Body of pancreas (tissue), 4 donors: ENCODE data around the gene CPNE7.

Experiments
- POLR2A ChIP-seq, 3 donors: fragments of 450-650 bp; IDR thresholded peaks; one replicate each; pipeline ENCODE4 v1.6.1; 2016; ENCODE audit warnings: antibody characterized with exemption in 3 of 3, mild to moderate bottlenecking in 2 of 3
- TF ChIP-seq, protein P1 (sequence below), 7 experiments: fragments of 450-650 bp in 4 of 7; fragments of 200-600 bp in 3 of 7; sonication (generic) in 3 of 7; IDR thresholded peaks; one replicate each; pipeline ENCODE4 v1.5.1; 2016 to 2019; ENCODE audit warnings: antibody characterized with exemption in 7 of 7

DNA sequence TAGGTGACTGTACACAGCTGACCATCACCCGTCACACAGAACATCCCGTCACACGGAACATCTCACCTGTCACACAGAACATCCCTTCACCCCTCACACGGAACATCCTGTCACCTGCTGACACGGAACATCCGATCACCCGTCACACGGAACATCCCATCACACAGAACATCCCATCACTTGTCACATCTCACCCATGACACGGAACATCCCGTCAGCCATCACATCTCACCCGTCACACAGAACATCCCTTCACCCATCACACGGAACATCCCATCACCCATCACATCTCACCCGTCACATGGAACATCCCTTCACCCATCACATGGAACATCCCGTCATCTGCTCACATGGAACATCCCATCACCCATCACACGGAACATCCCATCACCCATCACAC, 3.8 kb downstream of the CPNE7 start:
- TF ChIP-seq, protein P1, sequence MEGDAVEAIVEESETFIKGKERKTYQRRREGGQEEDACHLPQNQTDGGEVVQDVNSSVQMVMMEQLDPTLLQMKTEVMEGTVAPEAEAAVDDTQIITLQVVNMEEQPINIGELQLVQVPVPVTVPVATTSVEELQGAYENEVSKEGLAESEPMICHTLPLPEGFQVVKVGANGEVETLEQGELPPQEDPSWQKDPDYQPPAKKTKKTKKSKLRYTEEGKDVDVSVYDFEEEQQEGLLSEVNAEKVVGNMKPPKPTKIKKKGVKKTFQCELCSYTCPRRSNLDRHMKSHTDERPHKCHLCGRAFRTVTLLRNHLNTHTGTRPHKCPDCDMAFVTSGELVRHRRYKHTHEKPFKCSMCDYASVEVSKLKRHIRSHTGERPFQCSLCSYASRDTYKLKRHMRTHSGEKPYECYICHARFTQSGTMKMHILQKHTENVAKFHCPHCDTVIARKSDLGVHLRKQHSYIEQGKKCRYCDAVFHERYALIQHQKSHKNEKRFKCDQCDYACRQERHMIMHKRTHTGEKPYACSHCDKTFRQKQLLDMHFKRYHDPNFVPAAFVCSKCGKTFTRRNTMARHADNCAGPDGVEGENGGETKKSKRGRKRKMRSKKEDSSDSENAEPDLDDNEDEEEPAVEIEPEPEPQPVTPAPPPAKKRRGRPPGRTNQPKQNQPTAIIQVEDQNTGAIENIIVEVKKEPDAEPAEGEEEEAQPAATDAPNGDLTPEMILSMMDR (IDR thresholded peaks at IDR 0.05) = no peak
- no peak for TF ChIP-seq POLR2A (IDR thresholded peaks at IDR 0.05)
